ENCODE results near the gene DES.

DNA sequence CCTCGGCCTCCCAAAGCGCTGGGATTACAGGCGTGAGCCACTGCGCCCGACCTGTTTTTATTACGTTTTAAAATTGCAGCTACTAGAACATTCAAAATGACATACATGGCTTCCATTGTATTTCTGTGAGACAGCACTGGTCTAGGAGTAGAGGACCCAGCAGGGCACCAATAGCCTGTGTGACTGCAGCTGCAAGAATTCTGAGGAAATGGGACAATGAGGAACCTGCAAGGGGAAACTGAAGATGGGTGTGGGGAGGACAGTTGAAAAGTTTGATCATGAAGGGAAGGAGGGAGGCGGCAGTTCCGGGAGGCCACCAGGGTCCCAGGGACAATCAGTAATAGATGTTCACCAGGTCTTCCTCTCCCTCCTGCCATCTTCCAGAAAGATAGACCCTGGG is 16.6 kb upstream of the DES start:
- TF ChIP-seq, protein P1, sequence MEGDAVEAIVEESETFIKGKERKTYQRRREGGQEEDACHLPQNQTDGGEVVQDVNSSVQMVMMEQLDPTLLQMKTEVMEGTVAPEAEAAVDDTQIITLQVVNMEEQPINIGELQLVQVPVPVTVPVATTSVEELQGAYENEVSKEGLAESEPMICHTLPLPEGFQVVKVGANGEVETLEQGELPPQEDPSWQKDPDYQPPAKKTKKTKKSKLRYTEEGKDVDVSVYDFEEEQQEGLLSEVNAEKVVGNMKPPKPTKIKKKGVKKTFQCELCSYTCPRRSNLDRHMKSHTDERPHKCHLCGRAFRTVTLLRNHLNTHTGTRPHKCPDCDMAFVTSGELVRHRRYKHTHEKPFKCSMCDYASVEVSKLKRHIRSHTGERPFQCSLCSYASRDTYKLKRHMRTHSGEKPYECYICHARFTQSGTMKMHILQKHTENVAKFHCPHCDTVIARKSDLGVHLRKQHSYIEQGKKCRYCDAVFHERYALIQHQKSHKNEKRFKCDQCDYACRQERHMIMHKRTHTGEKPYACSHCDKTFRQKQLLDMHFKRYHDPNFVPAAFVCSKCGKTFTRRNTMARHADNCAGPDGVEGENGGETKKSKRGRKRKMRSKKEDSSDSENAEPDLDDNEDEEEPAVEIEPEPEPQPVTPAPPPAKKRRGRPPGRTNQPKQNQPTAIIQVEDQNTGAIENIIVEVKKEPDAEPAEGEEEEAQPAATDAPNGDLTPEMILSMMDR (IDR thresholded peaks at IDR 0.05), result no peak
- TF ChIP-seq ZFX (IDR thresholded peaks at IDR 0.05; ENCODE audit: borderline replicate concordance), result no peak

Measured in 22Rv1 (cell line).